Panc1 (cell line): ENCODE data around the gene VPS33B. TPM values are rescaled to one million over a fixed set of nuclear protein-coding genes. Genes with fewer than 3 reads are reported as not detected.

ENCODE experiments used
- ATAC-seq: fragments of 200-7000 bp; cut with Tn5 transposase; 2 replicates; pipeline ENCODE4 v1.9.1; 2020; ENCODE audit warnings: mild to moderate bottlenecking, moderate library complexity
- BruUV-seq: library from RNA; stranded (reverse); fragments of 400-500 nt; replicated peaks from 2 replicates; lab custom pipeline; 2021; lab: Mats Ljungman, UMichigan
- CTCF ChIA-PET: fragments of 300-600 bp; sonication (Branson Sonifier 250); formaldehyde crosslinking; loops from one replicate; lab custom pipeline; 2022; ENCODE audit warnings: antibody characterized with exemption; lab: Charles Lee
- POLR2A ChIA-PET: fragments of 300-600 bp; sonication (Branson Sonifier 250); formaldehyde crosslinking; loops from one replicate; lab custom pipeline; 2022; ENCODE audit warnings: antibody characterized with exemption; lab: Charles Lee
- DNase-seq: peaks from one replicate; pipeline ENCODE4 v3.0.0-alpha.2; 2010; ENCODE audit warnings: low read depth, low spot score
- H3K27ac ChIP-seq: 2 replicates; pipeline ENCODE4 v1.5.1; 2011; ENCODE audit warnings: mild to moderate bottlenecking, low read length, inconsistent platforms
- H3K27me3 ChIP-seq: fragments of 200-500 bp; sonication (Bioruptor generic); 2 replicates; pipeline ENCODE4 v1.6.0; 2014; ENCODE audit warnings: low read length, inconsistent platforms; ENCODE audit not compliant: control insufficient read depth, insufficient read depth
- H3K36me3 ChIP-seq: fragments of 200-500 bp; sonication (Bioruptor generic); 2 replicates; pipeline ENCODE4 v1.5.1; 2014; ENCODE audit warnings: inconsistent platforms, mild to moderate bottlenecking, low read length, moderate library complexity; ENCODE audit not compliant: control insufficient read depth, insufficient read depth
- H3K4me1 ChIP-seq: 2 replicates; pipeline ENCODE4 v1.5.1; 2011; ENCODE audit warnings: inconsistent platforms, mild to moderate bottlenecking, low read length, moderate library complexity; ENCODE audit not compliant: control insufficient read depth, insufficient read depth
- H3K4me3 ChIP-seq, 2 experiments: 2 replicates each; pipeline ENCODE4 v1.5.1; 2011 to 2012; ENCODE audit warnings: low read depth in 2 of 2, low read length in 2 of 2, mild to moderate bottlenecking in 2 of 2, inconsistent platforms in 1 of 2, moderate library complexity in 1 of 2
- H3K9me3 ChIP-seq: fragments of 200-500 bp; sonication (Bioruptor generic); 2 replicates; pipeline ENCODE4 v1.5.1; 2014; ENCODE audit warnings: low read depth, mild to moderate bottlenecking, inconsistent platforms, low read length, moderate library complexity; ENCODE audit not compliant: control insufficient read depth, insufficient read depth
- POLR2AphosphoS5 ChIP-seq: IDR thresholded peaks from 2 replicates; pipeline ENCODE4 v1.6.1; 2012; ENCODE audit warnings: mild to moderate bottlenecking, low read depth, low read length, moderate library complexity
- SIN3A ChIP-seq: IDR thresholded peaks from 2 replicates; pipeline ENCODE4 v1.6.1; 2012; ENCODE audit warnings: low read depth, mild to moderate bottlenecking, low read length, moderate library complexity, borderline replicate concordance; ENCODE audit not compliant: insufficient read depth
- TCF7L2 ChIP-seq: IDR thresholded peaks from 2 replicates; pipeline ENCODE4 v1.6.1; 2011; ENCODE audit warnings: mild to moderate bottlenecking, low read depth, low read length, inconsistent platforms
- in situ Hi-C: cut with HindIII; loops from 2 replicates; pipeline ENCODE4 v1.10.0; 2016; ENCODE audit warnings: low sequenced_read_pairs, low pct_unique_long_range_greater_than_20kb
- intact Hi-C: fragments of 100-400 bp; cut with micrococcal nuclease; formaldehyde crosslinking; loops from one replicate; pipeline ENCODE4 v1.10.0; 2022; ENCODE audit not compliant: unreplicated experiment
- total RNA-seq: library from RNA; stranded (reverse); gene quantifications from one replicate; pipeline ENCODE4 v1.2.1, GENCODE V29; 2021; ENCODE audit not compliant: unreplicated experiment
- TF ChIP-seq, protein P1 (sequence below): fragments of 450-650 bp; IDR thresholded peaks from 2 replicates; pipeline ENCODE4 v1.5.1; 2017; ENCODE audit warnings: mild to moderate bottlenecking
- TF ChIP-seq, protein P2 (sequence below), 2 experiments: IDR thresholded peaks; 2 replicates each; pipeline ENCODE4 v1.6.1; 2011 to 2012; ENCODE audit warnings: low read depth in 2 of 2, control low read depth in 1 of 2, low read length in 1 of 2, mild to moderate bottlenecking in 1 of 2, moderate library complexity in 1 of 2; ENCODE audit not compliant: insufficient read depth in 1 of 2

VPS33B gene
- total RNA-seq, 1 experiment from 2014 or later = 16.3 TPM

DNA sequence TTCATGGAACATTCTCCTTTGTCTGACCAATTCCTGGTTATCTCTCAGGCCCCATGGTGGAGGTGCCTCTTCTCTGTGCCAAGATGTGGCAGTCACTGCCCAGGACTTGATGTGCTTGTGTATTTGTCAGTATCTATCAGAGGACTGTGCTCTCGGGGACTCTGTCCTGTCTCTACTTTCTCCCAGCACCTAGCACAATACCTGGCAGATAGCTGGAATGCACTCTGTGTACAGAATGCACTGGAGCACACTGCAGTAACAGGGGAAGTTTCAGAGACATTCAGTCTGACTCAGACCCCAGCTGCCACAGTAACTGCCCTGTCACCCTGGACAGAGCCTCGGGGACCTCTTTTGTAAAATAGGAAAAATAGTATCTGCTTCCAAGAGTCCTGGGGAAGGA is 43.1 kb upstream of the VPS33B start:
- ChIA-PET CTCF (no interaction called here), POLR2A (no interaction called here)
- TF ChIP-seq, protein P1, sequence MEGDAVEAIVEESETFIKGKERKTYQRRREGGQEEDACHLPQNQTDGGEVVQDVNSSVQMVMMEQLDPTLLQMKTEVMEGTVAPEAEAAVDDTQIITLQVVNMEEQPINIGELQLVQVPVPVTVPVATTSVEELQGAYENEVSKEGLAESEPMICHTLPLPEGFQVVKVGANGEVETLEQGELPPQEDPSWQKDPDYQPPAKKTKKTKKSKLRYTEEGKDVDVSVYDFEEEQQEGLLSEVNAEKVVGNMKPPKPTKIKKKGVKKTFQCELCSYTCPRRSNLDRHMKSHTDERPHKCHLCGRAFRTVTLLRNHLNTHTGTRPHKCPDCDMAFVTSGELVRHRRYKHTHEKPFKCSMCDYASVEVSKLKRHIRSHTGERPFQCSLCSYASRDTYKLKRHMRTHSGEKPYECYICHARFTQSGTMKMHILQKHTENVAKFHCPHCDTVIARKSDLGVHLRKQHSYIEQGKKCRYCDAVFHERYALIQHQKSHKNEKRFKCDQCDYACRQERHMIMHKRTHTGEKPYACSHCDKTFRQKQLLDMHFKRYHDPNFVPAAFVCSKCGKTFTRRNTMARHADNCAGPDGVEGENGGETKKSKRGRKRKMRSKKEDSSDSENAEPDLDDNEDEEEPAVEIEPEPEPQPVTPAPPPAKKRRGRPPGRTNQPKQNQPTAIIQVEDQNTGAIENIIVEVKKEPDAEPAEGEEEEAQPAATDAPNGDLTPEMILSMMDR = no peak
- TF ChIP-seq TCF7L2 (no peak), POLR2AphosphoS5 (no peak), SIN3A (no peak)
- TF ChIP-seq, protein P2, sequence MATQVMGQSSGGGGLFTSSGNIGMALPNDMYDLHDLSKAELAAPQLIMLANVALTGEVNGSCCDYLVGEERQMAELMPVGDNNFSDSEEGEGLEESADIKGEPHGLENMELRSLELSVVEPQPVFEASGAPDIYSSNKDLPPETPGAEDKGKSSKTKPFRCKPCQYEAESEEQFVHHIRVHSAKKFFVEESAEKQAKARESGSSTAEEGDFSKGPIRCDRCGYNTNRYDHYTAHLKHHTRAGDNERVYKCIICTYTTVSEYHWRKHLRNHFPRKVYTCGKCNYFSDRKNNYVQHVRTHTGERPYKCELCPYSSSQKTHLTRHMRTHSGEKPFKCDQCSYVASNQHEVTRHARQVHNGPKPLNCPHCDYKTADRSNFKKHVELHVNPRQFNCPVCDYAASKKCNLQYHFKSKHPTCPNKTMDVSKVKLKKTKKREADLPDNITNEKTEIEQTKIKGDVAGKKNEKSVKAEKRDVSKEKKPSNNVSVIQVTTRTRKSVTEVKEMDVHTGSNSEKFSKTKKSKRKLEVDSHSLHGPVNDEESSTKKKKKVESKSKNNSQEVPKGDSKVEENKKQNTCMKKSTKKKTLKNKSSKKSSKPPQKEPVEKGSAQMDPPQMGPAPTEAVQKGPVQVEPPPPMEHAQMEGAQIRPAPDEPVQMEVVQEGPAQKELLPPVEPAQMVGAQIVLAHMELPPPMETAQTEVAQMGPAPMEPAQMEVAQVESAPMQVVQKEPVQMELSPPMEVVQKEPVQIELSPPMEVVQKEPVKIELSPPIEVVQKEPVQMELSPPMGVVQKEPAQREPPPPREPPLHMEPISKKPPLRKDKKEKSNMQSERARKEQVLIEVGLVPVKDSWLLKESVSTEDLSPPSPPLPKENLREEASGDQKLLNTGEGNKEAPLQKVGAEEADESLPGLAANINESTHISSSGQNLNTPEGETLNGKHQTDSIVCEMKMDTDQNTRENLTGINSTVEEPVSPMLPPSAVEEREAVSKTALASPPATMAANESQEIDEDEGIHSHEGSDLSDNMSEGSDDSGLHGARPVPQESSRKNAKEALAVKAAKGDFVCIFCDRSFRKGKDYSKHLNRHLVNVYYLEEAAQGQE (IDR thresholded peaks at IDR 0.05; ENCODE audit: insufficient read depth in 1 of 2, low read depth in 2 of 2, low read length in 1 of 2) = no peak
- Histone ChIP-seq H3K9me3 (no peaks in the 10 kb centered on the region), H3K27me3 (peaks cover 2% of the 10 kb centered on the region), H3K27ac (no peak overlapping the region), H3K4me1 (no peaks in the 10 kb centered on the region), H3K36me3 (no peaks in the 10 kb centered on the region), H3K4me3 (no peak overlapping the region)
- ATAC-seq (no peak), DNase-seq (no peak)
- intact Hi-C loops (no loop called here), in situ Hi-C loops (no loop called here)
- no TSS peak for BruUV-seq

DNA sequence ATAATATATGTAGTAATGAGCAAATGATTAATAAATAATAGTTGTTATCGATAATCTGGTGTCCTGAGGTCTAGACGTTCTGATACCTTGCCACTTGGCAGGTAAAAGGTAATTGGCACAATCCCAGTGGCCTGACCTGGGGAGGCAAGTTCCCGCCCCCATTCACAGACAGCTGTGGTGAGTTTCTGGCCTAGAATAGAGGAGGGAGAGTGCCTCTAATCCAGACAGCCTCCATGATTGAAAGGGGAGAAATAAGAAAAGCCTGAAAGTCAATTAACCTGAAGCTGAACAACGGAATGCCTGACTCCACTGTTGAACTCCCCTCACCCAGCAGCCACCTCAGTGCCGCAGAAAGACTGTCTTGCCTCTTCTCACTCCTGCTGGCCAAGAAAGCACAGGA is 39.6 kb upstream of the VPS33B start:
- 0 out of 2 replicates have a peak, but pooled peaks have one; percentile 18 for ATAC-seq
- Histone ChIP-seq H3K27me3 (peaks cover 9% of the 10 kb centered on the region), H3K4me3 (no peak overlapping the region), H3K36me3 (no peaks in the 10 kb centered on the region), H3K4me1 (no peaks in the 10 kb centered on the region), H3K9me3 (no peaks in the 10 kb centered on the region), H3K27ac (no peak overlapping the region)
- POLR2A ChIA-PET = no interaction called here
- TF ChIP-seq, protein P1 = no peak
- no peak for TF ChIP-seq POLR2AphosphoS5
- BruUV-seq = no TSS peak
- intact Hi-C loops (no loop called here), in situ Hi-C loops (no loop called here)
- no peak for DNase-seq
- CTCF ChIA-PET = no interaction called here
